Dedifferentiated amniotic fluid mesenchymal stem cell (primary cell): ENCODE data around the gene PRDM8.
"Not testable (repeated sequence)": the region's sequence is repeated elsewhere in the genome, so short reads cannot be mapped to it uniquely, and the experiment has no call there.

Experiments
- DNase-seq: peaks from one replicate; pipeline ENCODE4 v3.0.0-alpha.2; 2016; ENCODE audit errors: extremely low spot score

The PRDM8 gene

GRCh38 chr4:80196922-80197573, at the start of gene PRDM8:
PRDM8 (plus strand) TSS chr4:80197503; CDS start chr4:80200081, 2,578 bp downstream.
- DNase-seq, result no peak

- no peak for DNase-seq
These were observed 46.7 kb upstream of the PRDM8 start for GRCh38 chr4:80150387-80151180.

- no peak for DNase-seq
These were observed 45.3 kb upstream of the PRDM8 start for GRCh38 chr4:80151981-80152380.

GRCh38 chr4:80153874-80154544, 43.3 kb upstream of the PRDM8 start:
- peak; percentile 26 for DNase-seq

GRCh38 chr4:80154545-80154933, 42.8 kb upstream of the PRDM8 start:
- peak; percentile 26 for DNase-seq

GRCh38 chr4:80155316-80155982, 41.9 kb upstream of the PRDM8 start:
- peak; percentile 23 for DNase-seq

GRCh38 chr4:80156410-80156809, 40.9 kb upstream of the PRDM8 start:
- DNase-seq, result no peak

GRCh38 chr4:80161413-80162058, 35.8 kb upstream of the PRDM8 start:
- DNase-seq, result no peak

GRCh38 chr4:80162418-80162817, 34.9 kb upstream of the PRDM8 start:
- no peak for DNase-seq

GRCh38 chr4:80165855-80166254, 31.4 kb upstream of the PRDM8 start:
- no peak for DNase-seq

GRCh38 chr4:80171251-80171650, 26.1 kb upstream of the PRDM8 start:
- DNase-seq, result peak; percentile 70

GRCh38 chr4:80171656-80172055, 25.6 kb upstream of the PRDM8 start:
- DNase-seq, result no peak

GRCh38 chr4:80172203-80172602, 25.1 kb upstream of the PRDM8 start:
- no peak for DNase-seq

GRCh38 chr4:80173401-80173800, 23.9 kb upstream of the PRDM8 start:
- DNase-seq, result peak; percentile 27

- DNase-seq, result no peak
These were observed 23.5 kb upstream of the PRDM8 start for GRCh38 chr4:80173841-80174240.

- DNase-seq, result not testable (repeated sequence)
These were observed 19.5 kb upstream of the PRDM8 start for GRCh38 chr4:80177793-80178192.

GRCh38 chr4:80178964-80179363, 18.3 kb upstream of the PRDM8 start:
- no peak for DNase-seq

- DNase-seq, result no peak
These were observed 17.6 kb upstream of the PRDM8 start for GRCh38 chr4:80179637-80180161.

GRCh38 chr4:80180743-80181142, 16.6 kb upstream of the PRDM8 start:
- no peak for DNase-seq

GRCh38 chr4:80182237-80182866, 15.0 kb upstream of the PRDM8 start:
- DNase-seq, result no peak
